Keratinocyte (primary cell): ENCODE results near the gene FRMD1. TPM values are rescaled to one million over a fixed set of nuclear protein-coding genes. Genes with fewer than 3 reads are reported as not detected.

Source experiments
- DNase-seq: peaks from one replicate; pipeline ENCODE4 v3.0.0-alpha.2; 2011; ENCODE audit warnings: low read depth, missing footprints, low spot score
- FAIRE-seq: peaks from 2 replicates; lab custom pipeline; 2011; peaks lifted over from hg19 to GRCh38; lab: Jason Lieb, UNC
- H2AFZ ChIP-seq: 2 replicates; pipeline ENCODE4 v1.6.0; 2012; ENCODE audit warnings: low read length, control low read depth, inconsistent platforms; ENCODE audit not compliant: control insufficient read depth
- H3K27ac ChIP-seq: 2 replicates; pipeline ENCODE4 v1.5.1; 2011; ENCODE audit warnings: low read length; ENCODE audit not compliant: control insufficient read depth, insufficient read depth
- H3K27me3 ChIP-seq: 3 replicates; pipeline ENCODE4 v1.6.0; 2011; ENCODE audit warnings: low read length; ENCODE audit not compliant: control insufficient read depth, insufficient read depth; ENCODE audit errors: extremely low read depth
- H3K36me3 ChIP-seq, 2 experiments: 2 replicates in 1 of 2; 3 replicates in 1 of 2; pipeline ENCODE4 v1.5.1; 2011; ENCODE audit warnings: low read length in 2 of 2, mild to moderate bottlenecking in 1 of 2; ENCODE audit not compliant: control insufficient read depth in 2 of 2, insufficient read depth in 2 of 2; ENCODE audit errors: extremely low read depth in 1 of 2
- H3K4me1 ChIP-seq: 3 replicates; pipeline ENCODE4 v1.5.1; 2011; ENCODE audit warnings: low read length; ENCODE audit not compliant: control insufficient read depth, insufficient read depth; ENCODE audit errors: extremely low read depth
- H3K4me2 ChIP-seq: 3 replicates; pipeline ENCODE4 v1.6.0; 2011; ENCODE audit warnings: low read depth, low read length; ENCODE audit not compliant: control insufficient read depth, insufficient read depth; ENCODE audit errors: extremely low read depth
- H3K4me3 ChIP-seq, 3 experiments: fragments of 200-600 bp in 1 of 3; sonication (generic) in 1 of 3; 2 replicates in 2 of 3; 3 replicates in 1 of 3; pipeline ENCODE4 v1.5.1; 2011 to 2016; ENCODE audit warnings: low read length in 3 of 3, mild to moderate bottlenecking in 3 of 3, control low read depth in 2 of 3, inconsistent platforms in 1 of 3, low read depth in 1 of 3, mixed read lengths in 1 of 3, mixed run types in 1 of 3, moderate library complexity in 1 of 3; ENCODE audit not compliant: control insufficient read depth in 2 of 3, insufficient read depth in 2 of 3; ENCODE audit errors: extremely low read depth in 1 of 3
- H3K79me2 ChIP-seq: 2 replicates; pipeline ENCODE4 v1.6.0; 2012; ENCODE audit warnings: low read length; ENCODE audit not compliant: control insufficient read depth, insufficient read depth
- H3K9ac ChIP-seq: 3 replicates; pipeline ENCODE4 v1.6.0; 2011; ENCODE audit warnings: low read length; ENCODE audit not compliant: control insufficient read depth, insufficient read depth; ENCODE audit errors: extremely low read depth
- H3K9me1 ChIP-seq: 3 replicates; pipeline ENCODE4 v1.6.0; 2011; ENCODE audit warnings: low read length; ENCODE audit not compliant: control insufficient read depth, insufficient read depth; ENCODE audit errors: extremely low read depth
- H3K9me3 ChIP-seq: 2 replicates; pipeline ENCODE4 v1.5.1; 2012; ENCODE audit warnings: low read depth, low read length; ENCODE audit not compliant: control insufficient read depth
- H4K20me1 ChIP-seq: 3 replicates; pipeline ENCODE4 v1.6.0; 2011; ENCODE audit warnings: low read length; ENCODE audit not compliant: control insufficient read depth, insufficient read depth; ENCODE audit errors: extremely low read depth
- CTCF ChIP-seq, 3 experiments: IDR thresholded peaks in 1 of 3; conservative IDR thresholded peaks in 1 of 3; optimal IDR thresholded peaks in 1 of 3; 2 replicates in 2 of 3; 3 replicates in 1 of 3; pipeline versions ENCODE3 to v1.5.1; 2011; ENCODE audit warnings: low read length in 3 of 3, mild to moderate bottlenecking in 3 of 3, moderate library complexity in 2 of 3, control low read depth in 1 of 3, inconsistent platforms in 1 of 3; ENCODE audit not compliant: insufficient read depth in 2 of 3; ENCODE audit errors: extremely low read depth in 1 of 3
- EZH2 ChIP-seq: IDR thresholded peaks from one replicate; pipeline ENCODE4 v1.6.1; 2012; ENCODE audit warnings: inconsistent platforms, mild to moderate bottlenecking, low read length, moderate library complexity
- dilution Hi-C: fragments of 300-500 bp; cut with MboI; formaldehyde crosslinking; loops from one replicate; pipeline ENCODE4 v1.7.0; 2020; ENCODE audit warnings: low sequenced_read_pairs; ENCODE audit not compliant: extremely low pct_ligation_motif_present
- polyA plus RNA-seq, 5 experiments: library from polyadenylated mRNA; depleted of rRNA in 3 of 5; stranded (reverse) in 3 of 5; stranded (forward) in 1 of 5; unstranded in 1 of 5; fragments of >200 nt; gene quantifications; 1 replicate in 1 of 5; 2 replicates in 3 of 5; 3 replicates in 1 of 5; pipeline versions ENCODE4 v1.2.1 to v1.2.3, GENCODE V29; 2011 to 2012; ENCODE audit warnings: missing spikeins in 2 of 5, low read depth in 1 of 5, low replicate concordance in 1 of 5

The FRMD1 gene
- polyA plus RNA-seq, 1 donor (not counting 4 experiments of a cell fraction or from before 2014, with no cell fraction given) = not detected

GRCh38 chr6:168086616-168087015, 7.6 kb upstream of the FRMD1 start:
- Histone ChIP-seq H3K9ac (no peak overlapping the region), H3K79me2 (no peaks in the 10 kb centered on the region), H3K4me3 (no peak overlapping the region), H3K9me1 (no peaks in the 10 kb centered on the region), H2AFZ (no peak overlapping the region), H4K20me1 (no peaks in the 10 kb centered on the region), H3K36me3 (no peaks in the 10 kb centered on the region), H3K9me3 (no peaks in the 10 kb centered on the region), H3K4me1 (no peaks in the 10 kb centered on the region), H3K27ac (no peak overlapping the region), H3K27me3 (peaks cover 6% of the 10 kb centered on the region), H3K4me2 (no peak overlapping the region)
- FAIRE-seq (no peak), DNase-seq (no peak)
- no peak for TF ChIP-seq EZH2
- no peak for TF ChIP-seq CTCF (optimal IDR thresholded peaks at IDR 0.05 in 1 of 3, IDR thresholded peaks at IDR 0.05 in 1 of 3, conservative IDR thresholded peaks at IDR 0.05 in 1 of 3; ENCODE audit: extremely low read depth in 1 of 3, insufficient read depth in 2 of 3, low read length in 3 of 3)
- dilution Hi-C loops = no loop called here

GRCh38 chr6:168086066-168086465, 7.1 kb upstream of the FRMD1 start:
- TF ChIP-seq CTCF (optimal IDR thresholded peaks at IDR 0.05 in 1 of 3, IDR thresholded peaks at IDR 0.05 in 1 of 3, conservative IDR thresholded peaks at IDR 0.05 in 1 of 3; ENCODE audit: extremely low read depth in 1 of 3, insufficient read depth in 2 of 3, low read length in 3 of 3) (no peak), EZH2 (no peak)
- DNase-seq (no peak), FAIRE-seq (no peak)
- H2AFZ ChIP-seq = no peak overlapping the region
- H3K79me2 ChIP-seq = no peaks in the 10 kb centered on the region
- H3K27me3 ChIP-seq = peaks cover 6% of the 10 kb centered on the region
- no peak overlapping the region for H3K9ac ChIP-seq
- no peak overlapping the region for H3K4me3 ChIP-seq
- H4K20me1 ChIP-seq = no peaks in the 10 kb centered on the region
- no peak overlapping the region for H3K27ac ChIP-seq
- no peaks in the 10 kb centered on the region for H3K4me1 ChIP-seq
- H3K9me1 ChIP-seq = no peaks in the 10 kb centered on the region
- H3K4me2 ChIP-seq = no peak overlapping the region
- no peaks in the 10 kb centered on the region for H3K36me3 ChIP-seq
- dilution Hi-C loops = no loop called here
- no peaks in the 10 kb centered on the region for H3K9me3 ChIP-seq
